T-helper 1 cell treated with Interleukin-12 subunit alpha and Interleukin-12 subunit beta and Interleukin-4 antibody, amounts not matched to agents 30 μg/mL and 1 μg/mL, for 36 hours (primary cell): ENCODE measurements around the gene PSMD1.

Source experiments
- H3K27ac Mint-ChIP-seq: one replicate; pipeline ENCODE4 v1.8.0; 2021; ENCODE audit warnings: mild to moderate bottlenecking, mixed read lengths
- H3K27me3 Mint-ChIP-seq: one replicate; pipeline ENCODE4 v1.8.0; 2021; ENCODE audit warnings: low read depth, mixed read lengths
- H3K36me3 Mint-ChIP-seq: one replicate; pipeline ENCODE4 v1.8.0; 2021; ENCODE audit warnings: low read depth, mixed read lengths
- H3K4me1 Mint-ChIP-seq: one replicate; pipeline ENCODE4 v1.8.0; 2021; ENCODE audit warnings: low read depth, mixed read lengths
- H3K4me3 Mint-ChIP-seq: one replicate; pipeline ENCODE4 v1.8.0; 2021; ENCODE audit warnings: mild to moderate bottlenecking, moderate library complexity, mixed read lengths
- H3K9me3 Mint-ChIP-seq: one replicate; pipeline ENCODE4 v1.8.0; 2021; ENCODE audit warnings: mixed read lengths

Gene PSMD1

GRCh38 chr2:231219289-231219688 lies 162.6 kb downstream of the PSMD1 start:
- Mint-ChIP-seq H3K36me3 (no peaks in the 10 kb centered on the region), H3K9me3 (no peaks in the 10 kb centered on the region), H3K4me1 (no peaks in the 10 kb centered on the region), H3K27me3 (peaks cover 3% of the 10 kb centered on the region), H3K4me3 (no peak overlapping the region), H3K27ac (no peak overlapping the region)

DNA sequence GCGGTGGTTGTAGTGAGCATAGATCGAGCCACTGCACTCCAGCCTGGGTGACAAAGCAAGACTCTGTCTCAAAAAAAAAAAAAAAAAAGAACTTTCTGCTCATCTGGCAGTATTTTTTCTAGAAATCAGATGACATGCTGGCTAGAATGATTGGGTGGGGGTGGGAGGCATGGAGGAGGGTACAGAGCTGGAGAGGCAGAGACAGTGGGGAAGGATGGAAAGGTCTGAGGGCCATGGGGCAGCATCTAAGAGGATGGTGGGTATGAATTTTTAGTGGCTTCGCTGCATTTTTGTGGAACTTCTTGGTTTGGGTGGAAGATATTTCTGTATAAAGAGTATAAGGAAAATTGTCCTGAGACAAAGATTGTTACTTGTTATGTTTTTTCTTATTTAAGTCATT lies 165.1 kb downstream of the PSMD1 start:
- Mint-ChIP-seq H3K36me3 (no peaks in the 10 kb centered on the region), H3K27ac (no peak overlapping the region), H3K4me1 (no peaks in the 10 kb centered on the region), H3K4me3 (no peak overlapping the region), H3K9me3 (no peaks in the 10 kb centered on the region), H3K27me3 (peaks cover 3% of the 10 kb centered on the region)
